ENCODE measurements around the gene ARID4A. TPM values are rescaled to one million over a fixed set of nuclear protein-coding genes. Genes with fewer than 3 reads are reported as not detected.

The ARID4A gene
- total and polyA plus RNA-seq, 10 of the 15 experiments (the other 5 are each of a cell fraction or from before 2014, with no cell fraction given): 5.2 to 18.9 (median 12.5) TPM

- TF ChIP-seq CEBPZ (IDR thresholded peaks at IDR 0.05; ENCODE audit: low read depth, low read length) (no peak), FOXK2 (IDR thresholded peaks at IDR 0.05) (no peak), NFXL1 (IDR thresholded peaks at IDR 0.05; ENCODE audit: borderline replicate concordance) (no peak), NR2C1 (IDR thresholded peaks at IDR 0.05) (no peak)
These were observed 4.2 kb upstream of the ARID4A start (continued) for GRCh38 chr14:58294201-58294600.

- Histone ChIP-seq H3K27me3 (replicated peaks in 1 of 2; ENCODE audit: control insufficient read depth in 2 of 2, insufficient read depth in 2 of 2, low read length in 1 of 2) (no peaks in the 10 kb centered on the region), H2AFZ (ENCODE audit: control insufficient read depth, low read depth, low read length) (no peak overlapping the region), H3K4me2 (ENCODE audit: control insufficient read depth, insufficient read depth) (peak overlapping the region; percentile 79), H3K36me3 (ENCODE audit: control insufficient read depth in 2 of 2, insufficient read depth in 2 of 2, low read length in 1 of 2) (peaks cover 2 to 16% of the 10 kb centered on the region in 2 experiments; a peak in 3 of 4 replicates), H4K20me1 (ENCODE audit: control insufficient read depth, insufficient read depth) (peaks cover 2% of the 10 kb centered on the region; the same call in 1 of the 2 replicates), H3K9ac (ENCODE audit: control insufficient read depth, insufficient read depth, low read length) (peak overlapping the region; percentile 97), H3K4me1 (ENCODE audit: control insufficient read depth, insufficient read depth, low read length) (0 out of 2 replicates have a peak, but pooled peaks cover 3% of the 10 kb centered on the region), H3K79me2 (ENCODE audit: control insufficient read depth, insufficient read depth, low read length) (peaks cover 84% of the 10 kb centered on the region), H3K4me3 (peak overlapping the region; percentile 92), H3K27ac (ENCODE audit: control insufficient read depth, insufficient read depth) (peak overlapping the region; percentile 97), H3K9me3 (replicated peaks; ENCODE audit: control insufficient read depth, insufficient read depth, low read length) (no peaks in the 10 kb centered on the region; the same call in 1 of the 3 replicates)
- no peak for ATAC-seq
- in situ Hi-C loops (cut with MboI): no loop called here
- 0% methylated on average over 3 of the region's 3 CpGs for WGBS (ENCODE audit: insufficient coverage, insufficient replicate concordance, low lambda C conversion rate, missing lambda C conversion rate)
- DNase-seq (ENCODE audit: low read depth, low spot score): no peak
- intact Hi-C loops (cut with micrococcal nuclease; ENCODE audit: unreplicated experiment): loop anchor here (2.0 kb wide), 1 partner anchor 130 kb away; the partner anchor contains the start of genes KIAA0586 and TIMM9
- POLR2A ChIA-PET: interaction anchor here (0.6 to 2.4 kb wide), 2 partner anchors 10 to 47 kb away, joined by 6 to 14 read pairs; no protein-coding TSS in a partner anchor
- no peak for FAIRE-seq
- CTCF ChIA-PET: interaction anchor here (1.8 kb wide), 1 partner anchor 8 kb away, joined by 7 read pairs; no protein-coding TSS in a partner anchor
- RAD21 ChIA-PET (ENCODE audit: unreplicated experiment): interaction anchor here (1.6 kb wide), 1 partner anchor 20 kb away, joined by 5 read pairs; no protein-coding TSS in a partner anchor
- no TSS peak for BruUV-seq (replicated peaks)
- SMC1A ChIA-PET (ENCODE audit: uncharacterized antibody, unreplicated experiment): interaction anchor here (3.0 kb wide), 1 partner anchor 8 kb away, joined by 10 read pairs; no protein-coding TSS in a partner anchor
- no peak for TF ChIP-seq MLLT1 (IDR thresholded peaks at IDR 0.05)
- TF ChIP-seq FOS (IDR thresholded peaks at IDR 0.05; ENCODE audit: borderline replicate concordance, extremely low read depth, insufficient read length): no peak
- no peak for TF ChIP-seq MTA2 (IDR thresholded peaks at IDR 0.05; ENCODE audit: low read depth)
- TF ChIP-seq RAD51 (IDR thresholded peaks at IDR 0.05): no peak
- TF ChIP-seq NR2F1 (conservative IDR thresholded peaks at IDR 0.05): no peak
- no peak for TF ChIP-seq NFYB (IDR thresholded peaks at IDR 0.05; ENCODE audit: insufficient read depth, low read depth, low read length)
- no peak for TF ChIP-seq ZBTB4 (CRISPR knock-in tag; IDR thresholded peaks at IDR 0.05)
- TF ChIP-seq RELA (IDR thresholded peaks at IDR 0.05; ENCODE audit: borderline replicate concordance, partially characterized antibody): no peak
- TF ChIP-seq KLF5 (IDR thresholded peaks at IDR 0.05; ENCODE audit: partially characterized antibody): no peak
- no peak for TF ChIP-seq CBX5 (IDR thresholded peaks at IDR 0.05; ENCODE audit: low read depth)
- TF ChIP-seq IKZF2 (IDR thresholded peaks at IDR 0.05): no peak
These were observed 1.6 kb upstream of the ARID4A start for GRCh38 chr14:58296726-58297125.
